ENCODE measurements around the gene GAK. TPM values are rescaled to one million over a fixed set of nuclear protein-coding genes. Genes with fewer than 3 reads are reported as not detected.

GAK gene
- total RNA-seq, 4 donors from 2014 or later, result 62.3 to 126 (median 85.4) TPM

GRCh38 chr4:866761-867390, 65.2 kb downstream of the GAK start:
- ATAC-seq (ENCODE audit: low FRiP score) (no peak), DNase-seq (ENCODE audit: low spot score) (no peak)
- no peak for TF ChIP-seq CTCF (IDR thresholded peaks at IDR 0.05)

- TF ChIP-seq CTCF (IDR thresholded peaks at IDR 0.05), result no peak
- DNase-seq (ENCODE audit: low spot score) (no peak), ATAC-seq (ENCODE audit: low FRiP score) (no peak)
These were observed 65.9 kb downstream of the GAK start for GRCh38 chr4:866068-866760.

- DNase-seq (ENCODE audit: low spot score) (no peak), ATAC-seq (ENCODE audit: low FRiP score) (no peak)
- no peak for TF ChIP-seq CTCF (IDR thresholded peaks at IDR 0.05)
These were observed 66.5 kb downstream of the GAK start for GRCh38 chr4:865572-865971.

- no peak for TF ChIP-seq CTCF (IDR thresholded peaks at IDR 0.05)
- ATAC-seq (ENCODE audit: low FRiP score) (no peak), DNase-seq (ENCODE audit: low spot score) (no peak)
These were observed 67.0 kb downstream of the GAK start for GRCh38 chr4:865121-865465.

GRCh38 chr4:864456-865120, 67.5 kb downstream of the GAK start:
- no peak for ATAC-seq (ENCODE audit: low FRiP score)
- no peak for DNase-seq (ENCODE audit: low spot score)
- no peak for TF ChIP-seq CTCF (IDR thresholded peaks at IDR 0.05)

GRCh38 chr4:860561-860960, 71.6 kb downstream of the GAK start:
- no peak for DNase-seq (ENCODE audit: low spot score)
- no peak for TF ChIP-seq CTCF (IDR thresholded peaks at IDR 0.05)

More at GRCh38 chr4:860561-860960, 71.6 kb downstream of the GAK start:
- ATAC-seq (ENCODE audit: low FRiP score), result no peak
